ENCODE data around the gene ADGRG4. TPM values are rescaled to one million over a fixed set of nuclear protein-coding genes. Genes with fewer than 3 reads are reported as not detected.
"Not testable (repeated sequence)": the region's sequence is repeated elsewhere in the genome, so short reads cannot be mapped to it uniquely, and the experiment has no call there.

Gene ADGRG4
- total RNA-seq, 3 donors from 2014 or later (not counting 1 experiment from before 2014, with no cell fraction given), result not detected

DNA sequence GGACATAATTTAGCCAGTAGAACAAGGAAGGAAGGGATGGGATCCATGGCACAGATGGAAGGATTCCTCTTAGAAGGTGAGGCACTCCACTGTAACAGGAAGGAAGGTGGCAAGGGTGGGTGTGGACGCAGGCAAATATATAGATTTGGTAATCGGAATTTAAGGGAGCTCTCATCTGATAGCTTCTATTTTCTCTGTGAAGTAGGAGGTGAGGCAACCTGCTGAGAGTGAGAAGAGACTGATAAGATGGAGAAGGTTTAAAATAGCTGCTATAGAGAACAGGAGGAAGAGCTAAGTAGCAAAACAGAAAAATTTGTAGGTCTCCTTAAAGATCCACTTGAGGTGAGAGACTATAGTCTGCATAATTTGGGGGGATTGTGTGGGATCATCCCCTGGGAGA lies 125.2 kb downstream of the ADGRG4 start:
- 92% methylated on average over 2 of the region's 2 CpGs for WGBS (ENCODE audit: insufficient coverage)
- Histone ChIP-seq H3K36me3 (ENCODE audit: control insufficient read depth, insufficient read depth, low read length) (no peaks in the 10 kb centered on the region), H3K27ac (ENCODE audit: low read length) (no peak overlapping the region), H3K27me3 (ENCODE audit: control insufficient read depth, insufficient read depth, low read length) (no peaks in the 10 kb centered on the region), H3K9me3 (ENCODE audit: control insufficient read depth, insufficient read depth, low read length) (no peaks in the 10 kb centered on the region), H3K4me1 (ENCODE audit: control insufficient read depth, insufficient read depth, low read length) (no peaks in the 10 kb centered on the region), H3K4me3 (ENCODE audit: low read length) (no peak overlapping the region)
- DNase-seq, result no peak
- TF ChIP-seq, protein P1, sequence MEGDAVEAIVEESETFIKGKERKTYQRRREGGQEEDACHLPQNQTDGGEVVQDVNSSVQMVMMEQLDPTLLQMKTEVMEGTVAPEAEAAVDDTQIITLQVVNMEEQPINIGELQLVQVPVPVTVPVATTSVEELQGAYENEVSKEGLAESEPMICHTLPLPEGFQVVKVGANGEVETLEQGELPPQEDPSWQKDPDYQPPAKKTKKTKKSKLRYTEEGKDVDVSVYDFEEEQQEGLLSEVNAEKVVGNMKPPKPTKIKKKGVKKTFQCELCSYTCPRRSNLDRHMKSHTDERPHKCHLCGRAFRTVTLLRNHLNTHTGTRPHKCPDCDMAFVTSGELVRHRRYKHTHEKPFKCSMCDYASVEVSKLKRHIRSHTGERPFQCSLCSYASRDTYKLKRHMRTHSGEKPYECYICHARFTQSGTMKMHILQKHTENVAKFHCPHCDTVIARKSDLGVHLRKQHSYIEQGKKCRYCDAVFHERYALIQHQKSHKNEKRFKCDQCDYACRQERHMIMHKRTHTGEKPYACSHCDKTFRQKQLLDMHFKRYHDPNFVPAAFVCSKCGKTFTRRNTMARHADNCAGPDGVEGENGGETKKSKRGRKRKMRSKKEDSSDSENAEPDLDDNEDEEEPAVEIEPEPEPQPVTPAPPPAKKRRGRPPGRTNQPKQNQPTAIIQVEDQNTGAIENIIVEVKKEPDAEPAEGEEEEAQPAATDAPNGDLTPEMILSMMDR (IDR thresholded peaks at IDR 0.05), result no peak
- Mint-ChIP-seq H3K4me3 (no peak overlapping the region), H3K27ac (no peak overlapping the region), H3K36me3 (no peaks in the 10 kb centered on the region), H3K27me3 (ENCODE audit: low read depth in 2 of 2) (peaks cover 7% of the 10 kb centered on the region in 2 donors), H3K4me1 (no peaks in the 10 kb centered on the region), H3K9me3 (no peaks in the 10 kb centered on the region)
- intact Hi-C loops (cut with micrococcal nuclease), result no loop called here
- no peak for ATAC-seq

DNA sequence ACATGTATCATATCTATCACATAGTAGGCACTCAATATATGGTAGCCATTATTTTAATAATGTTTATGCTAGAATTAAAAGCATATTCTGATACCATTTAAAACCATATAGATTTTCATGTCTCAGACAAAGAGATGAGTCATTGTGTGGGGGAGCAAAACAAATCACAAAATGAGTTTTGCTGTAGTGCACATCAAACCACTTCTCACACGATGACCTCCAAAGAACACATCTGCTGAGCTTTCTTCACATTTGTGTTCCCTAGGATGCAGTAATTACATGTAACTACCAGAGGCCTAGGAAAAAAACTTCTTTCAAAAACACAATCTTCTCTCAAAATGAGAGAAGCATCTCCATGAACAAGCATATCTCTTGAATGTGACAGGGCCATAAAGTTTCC lies 130.9 kb downstream of the ADGRG4 start:
- Histone ChIP-seq H3K36me3 (ENCODE audit: control insufficient read depth, insufficient read depth, low read length) (no peaks in the 10 kb centered on the region), H3K27me3 (ENCODE audit: control insufficient read depth, insufficient read depth, low read length) (no peaks in the 10 kb centered on the region), H3K27ac (ENCODE audit: low read length) (no peak overlapping the region), H3K9me3 (ENCODE audit: control insufficient read depth, insufficient read depth, low read length) (no peaks in the 10 kb centered on the region), H3K4me1 (ENCODE audit: control insufficient read depth, insufficient read depth, low read length) (no peaks in the 10 kb centered on the region), H3K4me3 (ENCODE audit: low read length) (no peak overlapping the region)
- Mint-ChIP-seq H3K9me3 (no peaks in the 10 kb centered on the region), H3K4me3 (no peak overlapping the region), H3K4me1 (no peaks in the 10 kb centered on the region), H3K36me3 (no peaks in the 10 kb centered on the region), H3K27ac (no peak overlapping the region), H3K27me3 (ENCODE audit: low read depth in 2 of 2) (peaks cover 4 to 10% of the 10 kb centered on the region in 2 donors)
- WGBS (ENCODE audit: insufficient coverage), result 88% methylated on average over 1 of the region's 1 CpG
- intact Hi-C loops (cut with micrococcal nuclease), result no loop called here
- ATAC-seq (no peak), DNase-seq (no peak)
- TF ChIP-seq, protein P1 (IDR thresholded peaks at IDR 0.05), result no peak

DNA sequence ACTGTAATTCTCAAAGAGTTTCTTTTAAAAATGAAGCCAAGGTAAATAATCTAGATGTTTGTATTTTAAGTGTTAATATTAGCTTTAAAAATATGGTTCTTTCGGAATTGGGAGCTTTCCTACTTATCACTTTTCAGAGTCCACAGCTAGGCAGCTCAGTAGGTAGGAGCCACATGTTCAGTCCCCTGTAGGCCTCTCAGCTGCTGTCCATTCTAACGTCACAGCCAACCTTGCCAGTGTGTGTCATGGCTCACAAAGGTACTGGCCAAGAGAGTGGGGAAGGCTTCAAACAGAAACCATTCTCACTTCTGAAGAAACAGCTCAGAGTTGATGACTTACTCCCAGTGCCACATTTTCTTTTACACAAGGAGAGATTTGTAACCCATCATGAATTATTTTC lies 137.0 kb downstream of the ADGRG4 start:
- peaks cover 6 to 19% of the 10 kb centered on the region in 2 donors for H3K27me3 Mint-ChIP-seq (ENCODE audit: low read depth in 2 of 2)
- Histone ChIP-seq H3K27ac (ENCODE audit: low read length) (no peak overlapping the region), H3K4me1 (ENCODE audit: control insufficient read depth, insufficient read depth, low read length) (no peaks in the 10 kb centered on the region), H3K4me3 (ENCODE audit: low read length) (no peak overlapping the region), H3K27me3 (ENCODE audit: control insufficient read depth, insufficient read depth, low read length) (no peaks in the 10 kb centered on the region), H3K9me3 (ENCODE audit: control insufficient read depth, insufficient read depth, low read length) (no peaks in the 10 kb centered on the region), H3K36me3 (ENCODE audit: control insufficient read depth, insufficient read depth, low read length) (no peaks in the 10 kb centered on the region)
- ATAC-seq (no peak), DNase-seq (no peak)
- H3K4me1 Mint-ChIP-seq, result no peaks in the 10 kb centered on the region
- H3K36me3 Mint-ChIP-seq, result no peaks in the 10 kb centered on the region
- TF ChIP-seq, protein P1 (IDR thresholded peaks at IDR 0.05), result no peak
- no peak overlapping the region for H3K4me3 Mint-ChIP-seq
- 75% methylated on average over 1 of the region's 2 CpGs for WGBS (ENCODE audit: insufficient coverage)
- no peaks in the 10 kb centered on the region for H3K9me3 Mint-ChIP-seq
- no peak overlapping the region for H3K27ac Mint-ChIP-seq
- intact Hi-C loops (cut with micrococcal nuclease), result no loop called here

DNA sequence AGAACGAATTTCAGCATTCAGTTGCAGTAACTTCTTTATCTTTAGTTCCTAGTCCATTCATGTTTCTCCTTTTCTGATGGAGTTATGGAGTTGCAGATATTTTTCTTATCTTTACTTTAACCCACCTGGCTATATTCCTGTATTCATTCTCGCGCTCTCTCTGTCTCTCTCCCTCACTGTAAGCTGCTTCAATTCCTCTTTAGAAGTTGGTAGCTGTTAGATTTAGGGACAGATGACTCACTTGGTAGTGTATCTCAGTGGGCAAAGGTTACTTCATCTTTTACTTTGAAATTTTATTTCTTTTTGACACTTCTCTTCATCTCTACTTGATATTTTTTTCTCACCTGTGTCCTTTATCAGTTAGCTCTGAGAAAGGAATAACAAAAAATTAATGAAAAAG lies 137.4 kb downstream of the ADGRG4 start:
- ATAC-seq, result no peak
- Histone ChIP-seq H3K4me1 (ENCODE audit: control insufficient read depth, insufficient read depth, low read length) (no peaks in the 10 kb centered on the region), H3K36me3 (ENCODE audit: control insufficient read depth, insufficient read depth, low read length) (no peaks in the 10 kb centered on the region), H3K27me3 (ENCODE audit: control insufficient read depth, insufficient read depth, low read length) (no peaks in the 10 kb centered on the region), H3K27ac (ENCODE audit: low read length) (no peak overlapping the region), H3K9me3 (ENCODE audit: control insufficient read depth, insufficient read depth, low read length) (no peaks in the 10 kb centered on the region), H3K4me3 (ENCODE audit: low read length) (no peak overlapping the region)
- H3K27ac Mint-ChIP-seq, result no peak overlapping the region
- H3K4me1 Mint-ChIP-seq, result no peaks in the 10 kb centered on the region
- no peak overlapping the region for H3K4me3 Mint-ChIP-seq
- TF ChIP-seq, protein P1 (IDR thresholded peaks at IDR 0.05), result no peak
- no peaks in the 10 kb centered on the region for H3K9me3 Mint-ChIP-seq
- H3K36me3 Mint-ChIP-seq, result no peaks in the 10 kb centered on the region
- DNase-seq, result no peak
- H3K27me3 Mint-ChIP-seq (ENCODE audit: low read depth in 2 of 2), result peaks cover 6 to 19% of the 10 kb centered on the region in 2 donors
- WGBS (ENCODE audit: insufficient coverage), result no CpG with 5 or more reads among the region's 3 CpGs
- intact Hi-C loops (cut with micrococcal nuclease), result no loop called here

DNA sequence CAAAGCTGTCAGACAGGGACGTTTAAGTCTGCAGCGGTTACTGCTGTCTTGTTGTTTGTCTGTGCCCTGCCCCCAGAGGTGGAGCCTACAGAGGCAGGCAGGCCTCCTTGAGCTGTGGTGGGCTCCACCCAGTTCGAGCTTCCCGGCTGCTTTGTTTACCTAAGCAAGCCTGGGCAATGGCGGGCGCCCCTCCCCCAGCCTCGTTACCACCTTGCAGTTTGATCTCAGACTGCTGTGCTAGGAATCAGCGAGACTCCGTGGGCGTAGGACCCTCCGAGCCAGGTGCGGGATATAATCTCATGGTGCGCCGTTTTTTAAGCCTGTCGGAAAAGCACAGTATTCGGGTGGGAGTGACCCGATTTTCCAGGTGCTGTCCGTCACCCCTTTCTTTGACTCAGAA lies 144.9 kb downstream of the ADGRG4 start:
- H3K27me3 Mint-ChIP-seq (ENCODE audit: low read depth in 2 of 2); H3K27ac ChIP-seq (ENCODE audit: low read length); H3K9me3 Mint-ChIP-seq; H3K36me3 ChIP-seq (ENCODE audit: control insufficient read depth, insufficient read depth, low read length); H3K4me3 ChIP-seq (ENCODE audit: low read length); H3K4me3 Mint-ChIP-seq; H3K4me1 ChIP-seq (ENCODE audit: control insufficient read depth, insufficient read depth, low read length); H3K27me3 ChIP-seq (ENCODE audit: control insufficient read depth, insufficient read depth, low read length); H3K27ac Mint-ChIP-seq; H3K9me3 ChIP-seq (ENCODE audit: control insufficient read depth, insufficient read depth, low read length); DNase-seq; H3K36me3 Mint-ChIP-seq; intact Hi-C loops (cut with micrococcal nuclease); ATAC-seq; H3K4me1 Mint-ChIP-seq: not testable (repeated sequence)
- 100% methylated on average over 2 of the region's 18 CpGs for WGBS (ENCODE audit: insufficient coverage)
